OCI-LY7 (cell line): ENCODE results near the gene CBX2.

Experiments used
- EZH2phosphoT487 ChIP-seq: fragments of 200-600 bp; sonication (generic); IDR thresholded peaks from 2 replicates; pipeline ENCODE4 v1.6.1; 2018; ENCODE audit warnings: low read depth, borderline replicate concordance, mild to moderate bottlenecking, mixed run types, antibody characterized with exemption, low read length, moderate library complexity, mixed read lengths
- TF ChIP-seq, protein P1 (sequence below): fragments of 200-600 bp; sonication (generic); conservative IDR thresholded peaks from 2 replicates; pipeline ENCODE4 v1.5.1; 2014; ENCODE audit warnings: mild to moderate bottlenecking, antibody characterized with exemption, low read length, moderate library complexity, mixed read lengths

DNA sequence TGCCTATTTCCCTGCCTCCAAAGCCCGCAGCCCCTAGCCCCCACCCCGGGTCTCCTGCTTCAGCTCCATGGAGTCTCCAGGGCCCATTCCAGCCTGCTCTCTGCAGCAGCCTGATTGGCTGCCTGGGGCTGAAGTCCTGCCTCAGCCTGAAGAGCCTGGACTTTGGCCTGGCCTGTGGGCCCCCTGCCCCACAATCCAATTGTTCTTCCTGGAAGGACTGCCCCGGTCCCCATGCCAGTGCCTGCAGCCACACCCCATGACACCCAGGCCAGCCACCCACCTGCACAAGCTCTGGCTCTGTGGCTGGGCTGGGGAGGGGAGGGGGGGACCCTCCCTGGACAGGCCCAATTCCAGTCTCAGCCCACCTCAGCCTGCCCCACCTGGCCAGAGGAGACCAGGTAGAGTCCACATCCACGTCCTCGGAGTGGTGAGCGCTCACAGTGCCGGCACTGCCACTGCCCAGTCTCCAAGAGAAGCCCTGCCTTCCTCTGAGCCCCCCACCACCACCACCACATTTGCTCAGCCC is 34.9 kb upstream of the CBX2 start:
- TF ChIP-seq, protein P1, sequence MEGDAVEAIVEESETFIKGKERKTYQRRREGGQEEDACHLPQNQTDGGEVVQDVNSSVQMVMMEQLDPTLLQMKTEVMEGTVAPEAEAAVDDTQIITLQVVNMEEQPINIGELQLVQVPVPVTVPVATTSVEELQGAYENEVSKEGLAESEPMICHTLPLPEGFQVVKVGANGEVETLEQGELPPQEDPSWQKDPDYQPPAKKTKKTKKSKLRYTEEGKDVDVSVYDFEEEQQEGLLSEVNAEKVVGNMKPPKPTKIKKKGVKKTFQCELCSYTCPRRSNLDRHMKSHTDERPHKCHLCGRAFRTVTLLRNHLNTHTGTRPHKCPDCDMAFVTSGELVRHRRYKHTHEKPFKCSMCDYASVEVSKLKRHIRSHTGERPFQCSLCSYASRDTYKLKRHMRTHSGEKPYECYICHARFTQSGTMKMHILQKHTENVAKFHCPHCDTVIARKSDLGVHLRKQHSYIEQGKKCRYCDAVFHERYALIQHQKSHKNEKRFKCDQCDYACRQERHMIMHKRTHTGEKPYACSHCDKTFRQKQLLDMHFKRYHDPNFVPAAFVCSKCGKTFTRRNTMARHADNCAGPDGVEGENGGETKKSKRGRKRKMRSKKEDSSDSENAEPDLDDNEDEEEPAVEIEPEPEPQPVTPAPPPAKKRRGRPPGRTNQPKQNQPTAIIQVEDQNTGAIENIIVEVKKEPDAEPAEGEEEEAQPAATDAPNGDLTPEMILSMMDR, result no peak
- no peak for TF ChIP-seq EZH2phosphoT487
